Activated B cell treated with CpG ODN at 0.5 μM for 24 hours (primary cell): ENCODE data around the gene ZNF768. TPM values are rescaled to one million over a fixed set of nuclear protein-coding genes. Genes with fewer than 3 reads are reported as not detected.
"Not testable (repeated sequence)": the region's sequence is repeated elsewhere in the genome, so short reads cannot be mapped to it uniquely, and the experiment has no call there.

Source experiments
- ATAC-seq: fragments of 200-7000 bp; cut with Tn5 transposase; one replicate; pipeline ENCODE4 v1.10.0; 2021; ENCODE audit warnings: low read depth, mild to moderate bottlenecking, moderate library complexity
- CTCF ChIA-PET: fragments of 350-600 bp; sonication (Branson Sonifier 250); formaldehyde crosslinking; loops from one replicate; lab custom pipeline; 2021; ENCODE audit warnings: antibody characterized with exemption; lab: Charles Lee
- POLR2A ChIA-PET: fragments of 350-600 bp; sonication (Branson Sonifier 250); formaldehyde crosslinking; loops from one replicate; lab custom pipeline; 2021; ENCODE audit warnings: antibody characterized with exemption; lab: Charles Lee
- DNase-seq: peaks from one replicate; pipeline ENCODE4 v3.0.0; 2022
- H3K27ac Mint-ChIP-seq: one replicate; pipeline ENCODE4 v1.8.0; 2020; ENCODE audit warnings: mixed read lengths
- H3K27me3 Mint-ChIP-seq: one replicate; pipeline ENCODE4 v1.8.0; 2021; ENCODE audit warnings: mixed read lengths
- H3K36me3 Mint-ChIP-seq: one replicate; pipeline ENCODE4 v1.8.0; 2021; ENCODE audit warnings: low read depth, mixed read lengths
- H3K4me1 Mint-ChIP-seq: one replicate; pipeline ENCODE4 v1.8.0; 2021; ENCODE audit warnings: mixed read lengths
- H3K4me3 Mint-ChIP-seq: one replicate; pipeline ENCODE4 v1.8.0; 2020; ENCODE audit warnings: mild to moderate bottlenecking, mixed read lengths
- H3K9me3 Mint-ChIP-seq: one replicate; pipeline ENCODE4 v1.8.0; 2020; ENCODE audit warnings: mixed read lengths
- CTCF ChIP-seq: fragments of 200-600 bp; IDR thresholded peaks from one replicate; pipeline ENCODE4 v1.8.0; 2022; ENCODE audit warnings: antibody characterized with exemption, mild to moderate bottlenecking
- intact Hi-C: fragments of 100-400 bp; cut with micrococcal nuclease; formaldehyde crosslinking; loops from one replicate; pipeline ENCODE4 v1.15.1; 2024
- total RNA-seq: library from RNA; stranded (reverse); gene quantifications from 2 replicates; pipeline ENCODE4 v1.2.3, GENCODE V29; 2022

Gene ZNF768
- total RNA-seq, 1 donor from 2014 or later = 30.7 TPM

- Mint-ChIP-seq H3K27me3 (no peaks in the 10 kb centered on the region), H3K9me3 (no peaks in the 10 kb centered on the region), H3K27ac (no peak overlapping the region), H3K4me3 (no peak overlapping the region), H3K36me3 (peaks cover 8% of the 10 kb centered on the region), H3K4me1 (peaks cover 7% of the 10 kb centered on the region)
- no peak for ATAC-seq
- POLR2A ChIA-PET = interaction anchor here (1.7 kb wide), 1 partner anchor 124 kb away, joined by 3 read pairs; no protein-coding TSS in a partner anchor
- no peak for TF ChIP-seq CTCF
- no peak for DNase-seq
- CTCF ChIA-PET = interaction anchor here (1.0 kb wide), 1 partner anchor 10 kb away, joined by 3 read pairs; no protein-coding TSS in a partner anchor
- intact Hi-C loops = no loop called here
These were observed 15.3 kb upstream of the ZNF768 start for GRCh38 chr16:30541502-30542329.

GRCh38 chr16:30540916-30541464 is 14.6 kb upstream of the ZNF768 start:
- ChIA-PET CTCF (interaction anchor here (1.0 kb wide), 1 partner anchor 11 kb away, joined by 3 read pairs; no protein-coding TSS in a partner anchor), POLR2A (interaction anchor here (1.7 kb wide), 1 partner anchor 123 kb away, joined by 3 read pairs; no protein-coding TSS in a partner anchor)
- H3K9me3 Mint-ChIP-seq, H3K27me3 Mint-ChIP-seq, DNase-seq, H3K36me3 Mint-ChIP-seq, H3K27ac Mint-ChIP-seq, intact Hi-C loops, H3K4me3 Mint-ChIP-seq, ATAC-seq: not testable (repeated sequence)
- peaks cover 13% of the 10 kb centered on the region for H3K4me1 Mint-ChIP-seq

GRCh38 chr16:30539986-30540526 is 13.7 kb upstream of the ZNF768 start:
- POLR2A ChIA-PET = interaction anchor here (0.7 to 1.4 kb wide), 3 partner anchors 18 to 102 kb away, joined by 3 to 4 read pairs (median 3); partner anchors contain the start of gene ZNF764
- H3K36me3 Mint-ChIP-seq = peaks cover 12% of the 10 kb centered on the region
- ATAC-seq, H3K27me3 Mint-ChIP-seq, intact Hi-C loops, H3K9me3 Mint-ChIP-seq, H3K4me3 Mint-ChIP-seq, DNase-seq, CTCF ChIA-PET, H3K27ac Mint-ChIP-seq: not testable (repeated sequence)
- peaks cover 18% of the 10 kb centered on the region for H3K4me1 Mint-ChIP-seq

- intact Hi-C loops = no loop called here
- H3K27me3 Mint-ChIP-seq = no peaks in the 10 kb centered on the region
- H3K36me3 Mint-ChIP-seq = peaks cover 16% of the 10 kb centered on the region
- DNase-seq = no peak
- no peak overlapping the region for H3K4me3 Mint-ChIP-seq
- TF ChIP-seq CTCF = no peak
- H3K9me3 Mint-ChIP-seq = no peaks in the 10 kb centered on the region
- no peak for ATAC-seq
- H3K4me1 Mint-ChIP-seq = peaks cover 21% of the 10 kb centered on the region
- ChIA-PET CTCF (no interaction called here), POLR2A (interaction anchor here (0.7 to 1.4 kb wide), 3 partner anchors 19 to 103 kb away, joined by 3 to 4 read pairs (median 3); partner anchors contain the start of gene ZNF764)
- no peak overlapping the region for H3K27ac Mint-ChIP-seq
These were observed 12.9 kb upstream of the ZNF768 start for GRCh38 chr16:30539000-30539964.

GRCh38 chr16:30536391-30537024 is 10.1 kb upstream of the ZNF768 start:
- DNase-seq, intact Hi-C loops, H3K27me3 Mint-ChIP-seq, ATAC-seq, H3K9me3 Mint-ChIP-seq: not testable (repeated sequence)
- peak overlapping the region; percentile 97 for H3K27ac Mint-ChIP-seq
- ChIA-PET POLR2A (interaction anchor here (0.9 to 4.2 kb wide), 21 partner anchors 9 to 166 kb away, joined by 3 to 135 read pairs (median 20); partner anchors contain the start of genes DCTPP1, FBRS, ITGAL and SEPHS2), CTCF (interaction anchor here (0.7 to 3.5 kb wide), 14 partner anchors 18 to 157 kb away, joined by 3 to 35 read pairs (median 6); partner anchors contain the start of genes DCTPP1 and ITGAL)
- H3K4me1 Mint-ChIP-seq = peaks cover 29% of the 10 kb centered on the region
- H3K4me3 Mint-ChIP-seq = peak overlapping the region; percentile 96
- H3K36me3 Mint-ChIP-seq = peaks cover 30% of the 10 kb centered on the region
